Caco-2 (cell line): ENCODE results near the gene PPARGC1A. TPM values are rescaled to one million over a fixed set of nuclear protein-coding genes. Genes with fewer than 3 reads are reported as not detected.

Source experiments
- BruUV-seq: library from RNA; stranded (reverse); fragments of 400-500 nt; replicated peaks from 2 replicates; lab custom pipeline; 2021; lab: Mats Ljungman, UMichigan
- CTCF ChIA-PET: fragments of 300-600 bp; sonication (Branson Sonifier 250); formaldehyde crosslinking; loops from one replicate; lab custom pipeline; 2022; ENCODE audit warnings: antibody characterized with exemption; lab: Charles Lee
- POLR2A ChIA-PET: fragments of 300-600 bp; sonication (Branson Sonifier 250); formaldehyde crosslinking; loops from one replicate; lab custom pipeline; 2022; ENCODE audit warnings: antibody characterized with exemption; lab: Charles Lee
- DNase-seq, 2 experiments: peaks; one replicate each; pipeline versions ENCODE4 v3.0.0 to v3.0.0-alpha.2; 2020 to 2022
- H3K27me3 ChIP-seq: replicated peaks from 2 replicates; pipeline ENCODE4 v1.6.0; 2011; ENCODE audit warnings: low read length; ENCODE audit not compliant: control insufficient read depth, insufficient read depth
- H3K36me3 ChIP-seq: 2 replicates; pipeline ENCODE4 v1.5.1; 2011; ENCODE audit warnings: low read length; ENCODE audit not compliant: control insufficient read depth, insufficient read depth
- H3K4me1 ChIP-seq: fragments of 250-450 bp; sonication (Bioruptor Pico); 2 replicates; pipeline ENCODE4 v1.5.1; 2020; ENCODE audit warnings: mild to moderate bottlenecking
- H3K4me3 ChIP-seq: 2 replicates; pipeline ENCODE4 v1.5.1; 2011; ENCODE audit warnings: low read depth, mild to moderate bottlenecking, control low read depth, low read length
- H3K9me3 ChIP-seq: fragments of 250-450 bp; sonication (Bioruptor Pico); 2 replicates; pipeline ENCODE4 v1.5.1; 2020; ENCODE audit warnings: mild to moderate bottlenecking, moderate library complexity
- H3K27ac Mint-ChIP-seq: one replicate; pipeline ENCODE4 v1.8.0; 2022; ENCODE audit warnings: mixed read lengths; ENCODE audit not compliant: unreplicated experiment
- H3K27me3 Mint-ChIP-seq: one replicate; pipeline ENCODE4 v1.8.0; 2022; ENCODE audit warnings: mixed read lengths; ENCODE audit not compliant: insufficient read depth, unreplicated experiment
- H3K36me3 Mint-ChIP-seq: one replicate; pipeline ENCODE4 v1.8.0; 2022; ENCODE audit warnings: mild to moderate bottlenecking, mixed read lengths; ENCODE audit not compliant: insufficient read depth, unreplicated experiment
- H3K4me1 Mint-ChIP-seq: one replicate; pipeline ENCODE4 v1.8.0; 2022; ENCODE audit warnings: low read depth, mixed read lengths; ENCODE audit not compliant: unreplicated experiment
- H3K4me3 Mint-ChIP-seq: one replicate; pipeline ENCODE4 v1.8.0; 2022; ENCODE audit warnings: mild to moderate bottlenecking, moderate library complexity, mixed read lengths; ENCODE audit not compliant: unreplicated experiment
- H3K9me3 Mint-ChIP-seq: one replicate; pipeline ENCODE4 v1.8.0; 2022; ENCODE audit warnings: mixed read lengths; ENCODE audit not compliant: unreplicated experiment
- CTCF ChIP-seq, 2 experiments: fragments of 200-600 bp in 1 of 2; IDR thresholded peaks; 1 replicate in 1 of 2; 2 replicates in 1 of 2; pipeline versions ENCODE4 v1.5.1 to v1.8.0; 2011 to 2022; ENCODE audit warnings: antibody characterized with exemption in 1 of 2, control low read depth in 1 of 2, inconsistent platforms in 1 of 2, low read depth in 1 of 2, low read length in 1 of 2, mild to moderate bottlenecking in 1 of 2, moderate library complexity in 1 of 2; ENCODE audit not compliant: insufficient read depth in 1 of 2, severe bottlenecking in 1 of 2, unreplicated experiment in 1 of 2
- intact Hi-C: fragments of 100-400 bp; cut with micrococcal nuclease; formaldehyde crosslinking; loops from one replicate; pipeline ENCODE4 v1.10.0; 2022; ENCODE audit not compliant: unreplicated experiment
- total RNA-seq: library from RNA; stranded (reverse); gene quantifications from 2 replicates; pipeline ENCODE4 v1.2.3, GENCODE V29; 2022

PPARGC1A gene
- total RNA-seq, 1 experiment from 2014 or later: not detected

DNA sequence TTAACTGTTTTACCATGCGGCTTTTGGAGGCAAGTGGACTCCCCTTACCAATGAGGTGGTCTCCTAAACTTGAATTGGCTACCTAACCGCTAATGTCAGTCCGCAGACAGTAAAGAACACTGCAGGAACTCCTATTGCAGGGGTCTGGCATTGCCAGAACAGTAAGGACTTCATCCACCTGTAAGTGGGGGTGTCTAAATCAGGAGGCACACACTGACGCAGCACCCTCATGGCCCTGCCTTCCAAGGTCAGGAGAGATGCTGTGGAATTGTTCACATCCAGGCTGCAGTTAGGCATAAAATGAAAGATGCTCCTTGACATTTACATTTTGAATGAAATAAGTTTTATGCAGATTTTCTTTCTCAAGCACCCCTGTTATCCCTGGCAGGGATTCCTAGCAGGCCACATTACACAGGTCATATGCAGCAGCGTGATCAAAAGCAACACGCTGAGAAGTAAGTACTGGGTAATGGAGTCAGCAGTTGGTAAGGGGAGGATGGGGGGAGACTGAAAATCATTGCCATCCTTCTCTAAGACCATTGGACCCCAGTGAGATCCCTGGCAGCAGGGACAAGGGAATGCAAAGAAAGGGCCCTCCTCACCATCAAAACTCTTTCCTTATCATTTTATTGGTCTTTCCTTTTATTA lies 3.8 kb downstream of the PPARGC1A start:
- Mint-ChIP-seq H3K27ac (no peak overlapping the region), H3K4me1 (peaks cover 10% of the 10 kb centered on the region), H3K4me3 (no peak overlapping the region), H3K36me3 (no peaks in the 10 kb centered on the region), H3K9me3 (no peaks in the 10 kb centered on the region), H3K27me3 (peaks cover 19% of the 10 kb centered on the region)
- TF ChIP-seq CTCF (IDR thresholded peaks at IDR 0.05; ENCODE audit: insufficient read depth in 1 of 2, low read depth in 1 of 2, low read length in 1 of 2, severe bottlenecking in 1 of 2, unreplicated experiment in 1 of 2): no peak
- intact Hi-C loops: no loop called here
- H3K4me1 ChIP-seq: no peaks in the 10 kb centered on the region
- BruUV-seq: no TSS peak
- ChIA-PET POLR2A (no interaction called here), CTCF (no interaction called here)
- no peak overlapping the region for H3K4me3 ChIP-seq
- DNase-seq: no peak
- no peaks in the 10 kb centered on the region for H3K27me3 ChIP-seq
- no peaks in the 10 kb centered on the region for H3K36me3 ChIP-seq
- H3K9me3 ChIP-seq: no peaks in the 10 kb centered on the region

- Histone ChIP-seq H3K9me3 (no peaks in the 10 kb centered on the region), H3K4me3 (no peak overlapping the region), H3K27me3 (no peaks in the 10 kb centered on the region), H3K36me3 (no peaks in the 10 kb centered on the region), H3K4me1 (no peaks in the 10 kb centered on the region)
- intact Hi-C loops: no loop called here
- no TSS peak for BruUV-seq
- no peak overlapping the region for H3K27ac Mint-ChIP-seq
- no peaks in the 10 kb centered on the region for H3K9me3 Mint-ChIP-seq
- H3K36me3 Mint-ChIP-seq: no peaks in the 10 kb centered on the region
- DNase-seq: no peak
- no peak for TF ChIP-seq CTCF (IDR thresholded peaks at IDR 0.05; ENCODE audit: insufficient read depth in 1 of 2, low read depth in 1 of 2, low read length in 1 of 2, severe bottlenecking in 1 of 2, unreplicated experiment in 1 of 2)
- H3K27me3 Mint-ChIP-seq: peaks cover 20% of the 10 kb centered on the region
- ChIA-PET CTCF (no interaction called here), POLR2A (no interaction called here)
- H3K4me1 Mint-ChIP-seq: peaks cover 9% of the 10 kb centered on the region
- no peak overlapping the region for H3K4me3 Mint-ChIP-seq
Observed at GRCh38 chr4:23884741-23885140, 5.1 kb downstream of the PPARGC1A start.

DNA sequence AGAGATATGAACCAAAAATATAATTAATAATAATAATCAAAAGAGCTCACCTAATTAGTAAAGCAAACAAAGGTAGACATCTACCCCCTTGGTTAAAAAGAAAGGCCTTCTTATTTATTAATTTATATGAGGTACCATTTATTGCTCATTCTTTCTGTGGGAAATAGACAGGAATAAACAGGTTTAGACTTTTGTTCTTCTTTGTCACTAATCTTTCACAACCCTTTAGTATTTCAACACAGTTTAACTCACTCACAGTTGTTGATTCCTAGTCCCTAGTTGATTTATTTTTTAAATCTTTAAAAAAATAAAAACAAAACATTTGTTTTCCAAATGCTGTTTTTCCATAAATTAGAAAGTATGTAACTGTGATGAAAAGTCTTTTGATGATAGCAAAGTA lies 5.6 kb downstream of the PPARGC1A start:
- no peaks in the 10 kb centered on the region for H3K36me3 Mint-ChIP-seq
- DNase-seq: no peak
- no peaks in the 10 kb centered on the region for H3K4me1 ChIP-seq
- POLR2A ChIA-PET: no interaction called here
- no peak overlapping the region for H3K4me3 ChIP-seq
- no peaks in the 10 kb centered on the region for H3K9me3 Mint-ChIP-seq
- TF ChIP-seq CTCF (IDR thresholded peaks at IDR 0.05; ENCODE audit: insufficient read depth in 1 of 2, low read depth in 1 of 2, low read length in 1 of 2, severe bottlenecking in 1 of 2, unreplicated experiment in 1 of 2): no peak
- peaks cover 9% of the 10 kb centered on the region for H3K4me1 Mint-ChIP-seq
- CTCF ChIA-PET: no interaction called here
- H3K27me3 Mint-ChIP-seq: peaks cover 20% of the 10 kb centered on the region
- H3K36me3 ChIP-seq: no peaks in the 10 kb centered on the region
- H3K27me3 ChIP-seq: no peaks in the 10 kb centered on the region
- H3K9me3 ChIP-seq: no peaks in the 10 kb centered on the region
- no TSS peak for BruUV-seq
- H3K4me3 Mint-ChIP-seq: no peak overlapping the region
- no peak overlapping the region for H3K27ac Mint-ChIP-seq
- intact Hi-C loops: no loop called here
